ENCODE measurements around the gene LIFR. TPM values are rescaled to one million over a fixed set of nuclear protein-coding genes. Genes with fewer than 3 reads are reported as not detected.

LIFR gene
- total and polyA plus RNA-seq, 11 donors: 12.6 to 66.8 (median 38.5) TPM

DNA sequence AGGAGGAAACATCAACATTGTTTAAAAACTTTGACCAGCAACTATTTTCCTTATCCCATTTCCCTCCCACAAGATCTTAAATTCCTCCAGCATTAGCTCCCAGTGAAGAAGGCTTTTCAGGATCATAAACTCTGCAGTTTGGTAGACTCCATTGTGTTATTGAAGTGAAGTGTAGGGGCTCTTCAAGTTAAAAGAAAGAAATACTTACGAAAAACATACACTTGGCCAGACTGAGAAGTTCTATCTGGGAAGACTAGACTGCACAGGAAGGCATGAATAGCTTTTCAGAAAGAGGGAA, 22.3 kb downstream of the LIFR start:
- intact Hi-C loops (cut with DNase I): no loop called here
- Histone ChIP-seq H3K36me3 (no peaks in the 10 kb centered on the region), H3K4me1 (peaks cover 9 to 91% (median 47%) of the 10 kb centered on the region in 12 donors), H3K27ac (no peak overlapping the region), H3K4me3 (no peak overlapping the region), H3K27me3 (no peaks in the 10 kb centered on the region), H3K9me3 (peaks cover 0 to 13% (median 0%) of the 10 kb centered on the region in 12 donors)
- TF ChIP-seq POLR2A (IDR thresholded peaks at IDR 0.05) (no peak), CTCF (IDR thresholded peaks at IDR 0.05) (no peak)
- DNase-seq (no peak), ATAC-seq (no peak)
- WGBS, 4 donors: 70 to 79% (median 73%) methylated on average over 1 of the region's 1 CpG

GRCh38 chr5:38533286-38534155, 22.9 kb downstream of the LIFR start:
- Histone ChIP-seq H3K4me3 (no peak overlapping the region), H3K9me3 (peaks cover 0 to 13% (median 0%) of the 10 kb centered on the region in 12 donors), H3K27ac (no peak overlapping the region), H3K36me3 (peaks cover 0 to under 1% (median 0%) of the 10 kb centered on the region in 9 donors), H3K27me3 (no peaks in the 10 kb centered on the region), H3K4me1 (peaks cover 9 to 91% (median 46%) of the 10 kb centered on the region in 12 donors)
- WGBS, 4 donors: 63 to 74% (median 71%) methylated on average over 8 of the region's 8 CpGs
- ATAC-seq (no peak), DNase-seq (no peak)
- TF ChIP-seq CTCF (IDR thresholded peaks at IDR 0.05) (no peak), POLR2A (IDR thresholded peaks at IDR 0.05) (no peak)
- intact Hi-C loops (cut with DNase I): no loop called here

DNA sequence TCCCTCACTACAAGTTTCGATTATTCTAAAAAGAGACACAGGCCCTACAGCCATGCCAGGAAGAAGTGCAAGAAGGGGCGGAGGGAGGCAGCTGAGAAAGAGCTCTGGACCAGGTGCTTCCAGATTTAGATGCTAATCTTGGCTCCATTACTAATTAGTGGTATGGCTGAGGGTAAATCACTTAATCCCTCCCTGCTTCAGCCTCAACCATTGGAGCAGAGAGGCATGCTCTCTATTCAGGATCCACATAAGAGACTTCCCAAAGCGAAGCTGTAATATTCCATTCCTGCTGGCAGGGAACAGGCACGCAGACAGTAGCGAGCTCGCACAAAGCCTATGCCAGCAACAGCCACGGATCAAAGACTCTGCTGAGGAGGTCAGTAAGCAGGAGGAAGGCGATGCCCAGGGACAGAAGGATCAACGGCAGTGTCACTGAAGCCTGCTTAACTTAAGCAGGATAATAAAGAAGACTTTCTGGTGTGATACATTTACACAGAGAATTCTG, 24.2 kb downstream of the LIFR start:
- DNase-seq: peak in 1 of 5 donors; percentile 41
- H3K36me3 ChIP-seq: peaks cover 0 to 13% (median 3%) of the 10 kb centered on the region in 9 donors
- H3K4me3 ChIP-seq: no peak overlapping the region
- intact Hi-C loops (cut with DNase I): no loop called here
- H3K27ac ChIP-seq: peak overlapping the region in 7 of 12 donors; percentile 4 to 46 (median 26)
- TF ChIP-seq CTCF (IDR thresholded peaks at IDR 0.05): no peak
- no peak for TF ChIP-seq POLR2A (IDR thresholded peaks at IDR 0.05)
- no peaks in the 10 kb centered on the region for H3K27me3 ChIP-seq
- peaks cover 0 to 13% (median 0%) of the 10 kb centered on the region in 12 donors for H3K9me3 ChIP-seq
- peaks cover 9 to 86% (median 39%) of the 10 kb centered on the region in 12 donors for H3K4me1 ChIP-seq
- peak in 3 of 4 donors; percentile 63 to 72 (median 64) for ATAC-seq
- WGBS, 4 donors: 22 to 50% (median 37%) methylated on average over 9 of the region's 9 CpGs

DNA sequence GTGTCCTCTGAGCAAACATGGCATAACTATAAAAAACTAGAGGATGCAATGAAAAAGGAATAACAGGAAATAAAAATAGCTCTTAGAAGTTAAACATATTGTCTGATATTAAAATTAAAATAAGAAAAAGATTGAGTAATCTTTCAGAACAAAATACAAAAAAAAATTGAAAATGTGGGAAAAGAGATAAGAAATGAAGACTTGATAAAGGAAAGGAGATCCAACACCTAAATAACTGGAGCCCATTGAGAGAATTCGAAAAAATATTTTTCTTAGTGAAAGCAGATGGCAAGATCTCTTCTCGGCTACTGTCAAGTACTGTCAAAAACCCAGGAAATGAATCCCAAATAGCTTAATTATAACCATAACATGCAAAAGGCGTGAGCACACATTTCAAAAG, 24.9 kb downstream of the LIFR start:
- WGBS, 4 donors: 86 to 92% (median 88%) methylated on average over 3 of the region's 3 CpGs
- Histone ChIP-seq H3K36me3 (peaks cover 0 to 20% (median 10%) of the 10 kb centered on the region in 9 donors), H3K27me3 (no peaks in the 10 kb centered on the region), H3K27ac (peak overlapping the region in 4 of 12 donors; percentile 18 to 46 (median 32)), H3K4me1 (peaks cover 9 to 79% (median 36%) of the 10 kb centered on the region in 12 donors), H3K9me3 (peaks cover 0 to 13% (median 0%) of the 10 kb centered on the region in 12 donors), H3K4me3 (no peak overlapping the region)
- ATAC-seq (no peak), DNase-seq (no peak)
- no peak for TF ChIP-seq CTCF (IDR thresholded peaks at IDR 0.05)
- TF ChIP-seq POLR2A (IDR thresholded peaks at IDR 0.05): no peak
- intact Hi-C loops (cut with DNase I): no loop called here

Measured in heart left ventricle (tissue), 16 donors.